ENCODE results near the gene TCIRG1. TPM values are rescaled to one million over a fixed set of nuclear protein-coding genes. Genes with fewer than 3 reads are reported as not detected.
A peak's percentile ranks its signal among the peaks of the same experiment; 100 is the strongest.

The TCIRG1 gene
- total and polyA plus RNA-seq, 12 donors, result 28.4 to 1,150 (median 258) TPM

DNA sequence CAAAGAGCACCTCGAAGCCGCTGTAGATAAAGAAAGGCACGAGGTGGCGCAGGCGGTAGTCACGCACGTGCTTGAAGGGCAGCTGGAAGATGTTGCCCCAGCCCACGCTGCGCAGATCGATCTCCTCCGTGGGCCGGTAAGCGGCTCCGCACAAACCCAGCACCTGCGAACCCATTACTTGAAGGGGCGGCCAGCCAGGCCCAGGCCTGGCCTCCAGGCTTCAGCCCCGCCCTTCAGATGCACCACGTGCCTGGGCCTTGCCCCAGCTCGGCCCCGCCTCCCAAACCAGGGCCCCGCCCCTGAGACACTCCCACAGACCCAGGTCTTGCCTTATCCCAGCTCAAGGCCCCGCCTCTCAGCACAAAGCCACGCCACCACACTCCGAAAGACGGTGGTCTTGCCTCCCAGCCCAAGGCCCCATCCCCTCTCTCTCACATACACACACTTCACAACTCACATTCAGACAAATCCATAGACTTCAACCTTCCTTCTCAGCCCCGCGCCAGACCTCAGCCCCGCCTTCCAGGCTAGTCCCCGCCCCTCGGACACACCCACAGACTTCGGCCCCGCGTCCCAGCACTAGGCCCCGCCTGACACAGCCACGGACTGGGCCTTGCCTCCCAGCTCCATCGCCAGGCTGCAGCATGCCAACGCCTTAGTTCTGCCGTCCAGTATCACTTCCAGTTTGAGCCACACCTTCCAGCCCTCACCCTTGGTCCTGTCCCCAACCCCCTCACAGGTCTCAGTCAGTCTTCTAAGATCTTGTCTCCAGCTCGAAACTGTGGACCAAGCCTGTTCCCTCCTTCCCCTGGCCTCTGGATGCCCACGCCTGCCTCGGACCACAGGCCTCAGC is 42.0 kb upstream of the TCIRG1 start:
- Histone ChIP-seq H3K36me3 (replicated peaks in 1 of 2) (no peaks in the 10 kb centered on the region), H3K27me3 (no peaks in the 10 kb centered on the region), H3K9me3 (replicated peaks in 1 of 3) (no peaks in the 10 kb centered on the region), H3K27ac (no peak overlapping the region), H3K4me1 (replicated peaks in 1 of 2) (no peaks in the 10 kb centered on the region), H3K4me3 (no peak overlapping the region)
- DNase-seq, result peak; percentile 67 to 89 (median 81)
- intact Hi-C loops (cut with DNase I), result no loop called here
- TF ChIP-seq POLR2A (IDR thresholded peaks at IDR 0.05), result no peak
- TF ChIP-seq, protein P1, sequence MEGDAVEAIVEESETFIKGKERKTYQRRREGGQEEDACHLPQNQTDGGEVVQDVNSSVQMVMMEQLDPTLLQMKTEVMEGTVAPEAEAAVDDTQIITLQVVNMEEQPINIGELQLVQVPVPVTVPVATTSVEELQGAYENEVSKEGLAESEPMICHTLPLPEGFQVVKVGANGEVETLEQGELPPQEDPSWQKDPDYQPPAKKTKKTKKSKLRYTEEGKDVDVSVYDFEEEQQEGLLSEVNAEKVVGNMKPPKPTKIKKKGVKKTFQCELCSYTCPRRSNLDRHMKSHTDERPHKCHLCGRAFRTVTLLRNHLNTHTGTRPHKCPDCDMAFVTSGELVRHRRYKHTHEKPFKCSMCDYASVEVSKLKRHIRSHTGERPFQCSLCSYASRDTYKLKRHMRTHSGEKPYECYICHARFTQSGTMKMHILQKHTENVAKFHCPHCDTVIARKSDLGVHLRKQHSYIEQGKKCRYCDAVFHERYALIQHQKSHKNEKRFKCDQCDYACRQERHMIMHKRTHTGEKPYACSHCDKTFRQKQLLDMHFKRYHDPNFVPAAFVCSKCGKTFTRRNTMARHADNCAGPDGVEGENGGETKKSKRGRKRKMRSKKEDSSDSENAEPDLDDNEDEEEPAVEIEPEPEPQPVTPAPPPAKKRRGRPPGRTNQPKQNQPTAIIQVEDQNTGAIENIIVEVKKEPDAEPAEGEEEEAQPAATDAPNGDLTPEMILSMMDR (IDR thresholded peaks at IDR 0.05), result no peak
- WGBS, 4 donors, result 49 to 63% (median 60%) methylated on average over 27 to 41 of the region's 41 CpGs

GRCh38 chr11:67997475-67997921 is 41.3 kb upstream of the TCIRG1 start:
- Histone ChIP-seq H3K4me1 (replicated peaks in 1 of 2) (no peaks in the 10 kb centered on the region), H3K27ac (no peak overlapping the region), H3K4me3 (no peak overlapping the region), H3K27me3 (no peaks in the 10 kb centered on the region), H3K9me3 (replicated peaks in 1 of 3) (no peaks in the 10 kb centered on the region), H3K36me3 (replicated peaks in 1 of 2) (no peaks in the 10 kb centered on the region)
- intact Hi-C loops (cut with DNase I), result no loop called here
- TF ChIP-seq, protein P1 (IDR thresholded peaks at IDR 0.05), result no peak
- no peak for TF ChIP-seq POLR2A (IDR thresholded peaks at IDR 0.05)
- WGBS, 4 donors, result 91 to 97% (median 94%) methylated on average over 26 to 29 of the region's 29 CpGs
- peak in 2 of 7 donors; percentile 16 to 26 for DNase-seq

- WGBS, 4 donors, result 84 to 91% (median 87%) methylated on average over 5 to 9 of the region's 9 CpGs
- Histone ChIP-seq H3K4me3 (no peak overlapping the region), H3K4me1 (replicated peaks in 1 of 2) (no peaks in the 10 kb centered on the region), H3K36me3 (replicated peaks in 1 of 2) (no peaks in the 10 kb centered on the region), H3K27me3 (no peaks in the 10 kb centered on the region), H3K27ac (no peak overlapping the region), H3K9me3 (replicated peaks in 1 of 3) (no peaks in the 10 kb centered on the region)
- peak in 1 of 7 donors; percentile 15 for DNase-seq
- intact Hi-C loops (cut with DNase I), result no loop called here
- TF ChIP-seq, protein P1 (IDR thresholded peaks at IDR 0.05), result no peak
- TF ChIP-seq POLR2A (IDR thresholded peaks at IDR 0.05), result no peak
These were observed 40.4 kb upstream of the TCIRG1 start for GRCh38 chr11:67998150-67999045.

DNA sequence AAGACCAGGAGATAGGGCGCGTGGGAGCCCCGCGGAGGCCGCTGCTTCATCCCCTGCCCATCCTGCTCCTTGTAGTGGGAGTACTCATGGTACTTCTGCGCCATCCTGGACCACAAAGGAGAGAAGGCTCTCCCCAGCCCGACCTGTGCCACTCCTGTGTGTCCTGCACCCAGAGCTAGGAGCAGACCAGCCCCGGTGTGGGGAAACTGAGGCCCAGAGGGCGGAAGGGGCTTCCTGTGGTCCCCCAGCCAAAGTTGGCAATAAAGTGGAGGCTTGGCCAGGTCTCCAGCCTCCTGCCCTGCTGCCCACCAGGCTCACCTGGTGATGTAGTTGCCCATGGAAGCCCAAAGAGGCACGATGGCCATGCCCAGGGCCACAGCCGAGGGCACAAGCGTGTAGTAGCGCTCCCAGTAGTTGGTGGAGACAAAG is 39.6 kb upstream of the TCIRG1 start:
- no peaks in the 10 kb centered on the region for H3K36me3 ChIP-seq (replicated peaks in 1 of 2)
- H3K27me3 ChIP-seq, result no peaks in the 10 kb centered on the region
- WGBS, 4 donors, result 95 to 98% (median 96%) methylated on average over 9 to 13 of the region's 13 CpGs
- intact Hi-C loops (cut with DNase I), result no loop called here
- H3K27ac ChIP-seq, result no peak overlapping the region
- peaks cover 0 to 1% of the 10 kb centered on the region in 2 donors for H3K4me1 ChIP-seq (replicated peaks in 1 of 2)
- TF ChIP-seq POLR2A (IDR thresholded peaks at IDR 0.05), result no peak
- TF ChIP-seq, protein P1 (IDR thresholded peaks at IDR 0.05), result no peak
- H3K4me3 ChIP-seq, result no peak overlapping the region
- H3K9me3 ChIP-seq (replicated peaks in 1 of 3), result no peaks in the 10 kb centered on the region
- DNase-seq, result peak in 1 of 7 donors; percentile 16

Data from adrenal gland (tissue), 12 donors.